Activated CD8-positive, alpha-beta memory T cell treated with anti-CD3 and anti-CD28 coated beads for 36 hours (primary cell): ENCODE measurements around the gene LILRA5. TPM values are rescaled to one million over a fixed set of nuclear protein-coding genes. Genes with fewer than 3 reads are reported as not detected.
"Not testable (repeated sequence)": the region's sequence is repeated elsewhere in the genome, so short reads cannot be mapped to it uniquely, and the experiment has no call there.

Experiments used
- CTCF ChIA-PET: fragments of 350-600 bp; sonication (Branson Sonifier 250); formaldehyde crosslinking; loops from one replicate; lab custom pipeline; 2021; ENCODE audit warnings: antibody characterized with exemption; lab: Charles Lee
- POLR2A ChIA-PET: fragments of 350-600 bp; sonication (Branson Sonifier 250); formaldehyde crosslinking; loops from one replicate; lab custom pipeline; 2021; ENCODE audit warnings: antibody characterized with exemption; lab: Charles Lee
- total RNA-seq, 2 experiments: library from RNA; stranded (reverse); gene quantifications; one replicate each; pipeline ENCODE4 v1.2.3, GENCODE V29; 2021

LILRA5 gene
- total RNA-seq, 2 experiments from 2014 or later: not detected

GRCh38 chr19:54335979-54336892, 23.3 kb upstream of the LILRA5 start:
- ChIA-PET POLR2A (no interaction called here), CTCF (interaction anchor here (0.9 kb wide), 1 partner anchor 55 kb away, joined by 5 read pairs; no protein-coding TSS in a partner anchor)

GRCh38 chr19:54335164-54335563, 22.2 kb upstream of the LILRA5 start:
- ChIA-PET POLR2A (no interaction called here), CTCF (no interaction called here)

DNA sequence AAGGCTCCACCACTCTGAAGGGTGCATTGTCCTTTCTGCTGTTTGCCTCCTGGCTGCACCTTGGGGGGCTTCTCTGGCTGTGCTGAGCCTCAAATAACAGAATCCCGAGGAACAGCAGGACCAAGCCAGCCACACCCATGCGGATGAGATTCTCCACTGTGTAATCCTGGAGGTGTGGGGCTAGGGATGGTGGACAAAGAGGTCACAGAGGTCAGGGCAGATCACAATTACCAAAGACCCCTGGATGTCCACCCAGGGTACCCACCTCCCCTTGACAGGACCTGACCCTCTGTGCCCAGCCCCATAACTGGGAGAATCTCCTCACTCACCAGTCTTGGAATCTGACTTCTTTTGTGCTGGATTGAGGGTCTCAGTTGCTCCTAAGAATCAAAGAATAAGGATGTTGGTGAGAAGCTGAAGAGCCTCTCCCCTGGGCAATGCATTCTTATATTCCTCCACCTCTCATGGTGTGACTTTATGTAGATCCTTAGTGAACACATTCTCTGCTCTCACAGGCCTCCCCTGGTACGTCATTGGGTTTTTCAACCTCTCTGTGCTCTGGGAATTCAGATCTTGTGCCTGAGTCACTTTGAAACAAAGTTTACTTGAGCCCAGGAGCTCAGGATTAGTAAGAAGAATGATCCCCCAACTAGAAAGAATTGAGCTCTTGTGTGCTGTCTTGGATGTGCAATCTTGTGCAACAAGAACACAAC, 20.8 kb upstream of the LILRA5 start:
- POLR2A ChIA-PET: interaction anchor here (1.0 kb wide), 1 partner anchor 55 kb away, joined by 3 read pairs; no protein-coding TSS in a partner anchor
- CTCF ChIA-PET: no interaction called here

DNA sequence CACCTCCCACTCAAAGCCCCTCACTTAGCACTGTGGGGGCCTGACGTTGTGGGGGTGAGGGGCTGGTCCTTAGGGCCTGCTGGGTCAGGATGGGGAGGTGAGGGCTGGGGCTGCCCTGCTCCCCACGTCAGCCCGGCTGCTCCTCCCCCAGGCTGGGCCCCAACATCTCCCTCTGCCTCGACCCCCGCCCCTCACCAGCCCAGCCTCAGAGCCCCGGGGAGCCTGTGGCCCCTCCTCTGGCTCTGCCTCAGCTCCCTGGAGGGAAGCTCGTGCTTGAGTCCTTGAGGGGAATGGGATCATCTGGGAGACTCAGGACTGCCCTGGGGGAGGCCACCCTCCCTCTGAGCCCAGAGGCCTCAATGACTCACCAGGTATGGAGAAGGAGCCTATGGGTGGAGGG, 19.2 kb upstream of the LILRA5 start:
- POLR2A ChIA-PET: no interaction called here
- CTCF ChIA-PET: no interaction called here

DNA sequence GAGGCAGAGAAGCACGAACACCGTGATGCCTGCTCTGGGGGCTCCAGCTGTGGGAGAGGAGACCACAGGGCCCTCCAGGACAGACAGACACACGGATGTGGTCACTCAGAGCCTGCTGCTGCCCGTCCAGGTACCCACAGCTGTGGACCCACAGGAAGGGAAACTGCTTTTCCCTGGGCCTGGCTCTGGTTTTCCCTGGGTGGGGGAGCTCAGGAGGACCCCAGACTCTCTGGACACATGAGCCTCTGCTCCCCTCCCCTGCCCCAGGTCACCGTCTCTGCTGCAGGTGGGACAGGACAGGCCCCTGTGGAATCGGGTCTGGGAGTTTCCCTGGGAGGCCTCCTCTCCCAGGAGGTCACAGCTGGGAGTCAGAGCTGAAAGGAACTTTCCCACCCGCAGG, 18.7 kb upstream of the LILRA5 start:
- POLR2A ChIA-PET: no interaction called here

GRCh38 chr19:54329476-54330165, 16.7 kb upstream of the LILRA5 start:
- ChIA-PET CTCF (interaction anchor here (0.6 to 0.7 kb wide), 2 partner anchors 19 to 25 kb away, joined by 3 read pairs; no protein-coding TSS in a partner anchor), POLR2A (no interaction called here)

More for the DNA sequence above, 18.7 kb upstream of the LILRA5 start:
- CTCF ChIA-PET: no interaction called here

- CTCF ChIA-PET: interaction anchor here (7.1 kb wide), 1 partner anchor 61 kb away, joined by 60 read pairs; no protein-coding TSS in a partner anchor
- POLR2A ChIA-PET: not testable (repeated sequence)
Measured at GRCh38 chr19:54328781-54329180, 15.8 kb upstream of the LILRA5 start.

GRCh38 chr19:54325631-54326030, 12.7 kb upstream of the LILRA5 start:
- CTCF ChIA-PET: interaction anchor here (1.5 to 7.1 kb wide), 2 partner anchors 31 to 64 kb away, joined by 6 to 60 read pairs; no protein-coding TSS in a partner anchor
- POLR2A ChIA-PET: no interaction called here

- POLR2A ChIA-PET: no interaction called here
- CTCF ChIA-PET: interaction anchor here (1.5 to 7.1 kb wide), 2 partner anchors 32 to 65 kb away, joined by 6 to 60 read pairs; no protein-coding TSS in a partner anchor
Measured at GRCh38 chr19:54325194-54325621, 12.2 kb upstream of the LILRA5 start.

DNA sequence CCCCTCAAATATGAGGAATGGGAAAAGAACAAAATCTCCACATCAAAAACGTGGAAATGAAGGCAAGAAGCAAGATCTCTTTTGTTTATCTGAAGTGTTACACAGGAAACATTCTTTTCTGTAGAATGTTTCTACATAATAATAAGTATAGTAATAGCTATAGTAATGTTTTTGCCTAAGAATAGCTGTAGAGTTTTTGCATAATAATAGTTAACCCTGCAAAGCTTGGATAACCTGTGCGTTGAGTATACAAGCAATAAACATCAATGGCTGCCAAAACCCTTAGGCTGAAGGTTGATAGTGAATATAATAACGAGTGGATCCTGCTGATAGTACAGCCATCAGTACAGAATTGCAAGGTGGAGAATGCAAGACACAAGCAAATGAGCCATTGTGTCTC, 11.1 kb upstream of the LILRA5 start:
- ChIA-PET POLR2A (no interaction called here), CTCF (interaction anchor here (1.5 to 7.1 kb wide), 2 partner anchors 33 to 66 kb away, joined by 6 to 60 read pairs; no protein-coding TSS in a partner anchor)

DNA sequence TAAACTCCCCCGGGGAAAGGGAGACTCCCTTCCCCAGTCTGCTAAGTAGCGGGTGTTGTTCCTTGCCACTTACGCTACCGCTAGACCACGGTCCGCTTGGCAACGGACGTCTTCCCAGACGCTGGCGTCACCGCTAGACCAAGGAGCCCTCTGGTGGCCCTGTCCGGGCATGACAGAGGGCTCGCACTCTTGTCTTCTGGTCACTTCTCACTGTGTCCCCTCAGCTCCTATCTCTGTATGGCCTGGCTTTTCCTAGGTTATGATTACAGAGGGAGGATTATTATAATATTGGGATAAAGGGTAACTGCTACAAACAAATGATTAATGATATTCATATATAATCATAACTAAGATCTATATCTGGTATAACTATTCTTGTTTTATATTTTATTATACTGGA, 10.0 kb upstream of the LILRA5 start:
- CTCF ChIA-PET: interaction anchor here (7.1 kb wide), 1 partner anchor 67 kb away, joined by 60 read pairs; no protein-coding TSS in a partner anchor
- POLR2A ChIA-PET: not testable (repeated sequence)

- CTCF ChIA-PET: interaction anchor here (7.1 kb wide), 1 partner anchor 68 kb away, joined by 60 read pairs; no protein-coding TSS in a partner anchor
- POLR2A ChIA-PET: not testable (repeated sequence)
Measured at GRCh38 chr19:54322295-54322694, 9.3 kb upstream of the LILRA5 start.

GRCh38 chr19:54319892-54320670, 7.1 kb upstream of the LILRA5 start:
- ChIA-PET CTCF (no interaction called here), POLR2A (no interaction called here)

DNA sequence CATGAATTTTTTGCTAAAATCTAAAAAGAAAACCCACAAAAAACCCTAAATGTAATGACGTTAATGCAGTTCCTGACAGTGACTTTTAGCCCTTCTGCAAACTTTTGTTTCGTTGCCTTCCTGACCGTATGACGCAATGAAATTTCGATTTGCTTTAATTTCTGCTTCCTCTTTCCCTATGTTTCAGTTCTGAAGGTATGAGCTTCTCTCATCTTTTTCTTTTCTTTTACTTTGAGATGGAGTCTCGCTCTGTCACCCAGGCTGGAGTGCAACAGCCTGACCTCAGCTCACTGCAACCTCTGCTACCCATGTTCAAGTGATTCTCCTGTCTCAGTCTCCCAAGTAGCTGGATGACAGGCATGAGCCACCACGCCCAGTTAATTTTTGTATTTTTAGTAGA, 6.1 kb upstream of the LILRA5 start:
- ChIA-PET CTCF (interaction anchor here (2.0 kb wide), 1 partner anchor 72 kb away, joined by 6 read pairs; no protein-coding TSS in a partner anchor), POLR2A (no interaction called here)

DNA sequence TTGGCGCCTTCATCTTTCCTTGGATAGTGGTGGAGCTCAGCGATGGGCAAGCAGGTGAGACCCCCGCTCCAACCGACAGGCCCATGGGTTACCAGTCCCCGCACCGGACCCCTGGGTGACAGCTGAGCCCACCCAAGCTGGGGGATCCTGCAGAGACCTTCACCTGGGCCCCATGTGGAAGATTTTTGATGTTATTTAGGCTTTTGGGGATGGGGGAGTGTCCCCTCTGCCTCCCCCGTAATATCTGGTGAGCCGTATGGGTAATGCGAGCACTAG, 4.9 kb upstream of the LILRA5 start:
- CTCF ChIA-PET: interaction anchor here (2.0 kb wide), 1 partner anchor 73 kb away, joined by 6 read pairs; no protein-coding TSS in a partner anchor
- POLR2A ChIA-PET: no interaction called here

- POLR2A ChIA-PET: no interaction called here
- CTCF ChIA-PET: interaction anchor here (2.0 kb wide), 1 partner anchor 74 kb away, joined by 6 read pairs; no protein-coding TSS in a partner anchor
Measured at GRCh38 chr19:54317108-54317964, 4.4 kb upstream of the LILRA5 start.

GRCh38 chr19:54316746-54317107, 3.8 kb upstream of the LILRA5 start:
- POLR2A ChIA-PET: no interaction called here
- CTCF ChIA-PET: no interaction called here

DNA sequence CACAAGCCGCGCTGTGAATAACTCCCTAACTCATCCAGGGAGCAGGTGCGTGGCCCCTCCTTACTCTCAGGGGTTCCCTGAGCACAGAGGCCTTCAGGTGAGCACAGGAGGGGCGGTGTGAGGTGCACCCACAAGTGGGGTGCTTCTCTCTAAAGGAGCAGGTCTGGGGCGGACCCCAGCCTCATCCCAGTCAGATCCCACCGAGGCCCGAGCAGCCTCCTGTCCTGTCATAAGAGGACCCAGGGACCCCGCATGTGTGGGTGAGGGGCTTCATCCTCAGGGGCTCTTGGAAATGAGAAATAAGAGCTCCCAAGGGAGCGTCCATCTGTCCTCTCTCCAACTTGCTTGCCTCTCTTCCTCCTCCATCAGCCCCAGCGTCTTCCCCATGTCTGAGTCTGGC, 3.0 kb upstream of the LILRA5 start:
- POLR2A ChIA-PET: no interaction called here
- CTCF ChIA-PET: no interaction called here
